B cell (primary cell): ENCODE results near the gene ARRDC1. TPM values are rescaled to one million over a fixed set of nuclear protein-coding genes. Genes with fewer than 3 reads are reported as not detected.

ENCODE experiments used
- ATAC-seq: fragments of 200-7000 bp; cut with Tn5 transposase; one replicate; pipeline ENCODE4 v1.10.0; 2021; ENCODE audit warnings: low read depth, mild to moderate bottlenecking, moderate number of reproducible peaks, moderate library complexity
- CTCF ChIA-PET: fragments of 350-600 bp; sonication (Branson Sonifier 250); formaldehyde crosslinking; loops from one replicate; lab custom pipeline; 2021; ENCODE audit warnings: antibody characterized with exemption, inconsistent platforms; lab: Charles Lee
- POLR2A ChIA-PET: fragments of 350-600 bp; sonication (Branson Sonifier 250); formaldehyde crosslinking; loops from one replicate; lab custom pipeline; 2021; ENCODE audit warnings: antibody characterized with exemption; lab: Charles Lee
- DNase-seq: peaks from one replicate; pipeline ENCODE4 v3.0.0; 2013
- H2AFZ ChIP-seq: 2 replicates; pipeline ENCODE4 v1.6.1; 2012; ENCODE audit warnings: mild to moderate bottlenecking, low read depth, low read length; ENCODE audit not compliant: insufficient read depth, poor library complexity, severe bottlenecking
- H3K27ac ChIP-seq, 2 donors: 1 replicate in 1 of 2; 2 replicates in 1 of 2; pipeline ENCODE4 v1.5.1; 2012 to 2013; ENCODE audit warnings: low read length in 2 of 2, mild to moderate bottlenecking in 2 of 2, moderate library complexity in 1 of 2
- H3K27me3 ChIP-seq, 4 experiments: fragments of 200-600 bp in 1 of 4; sonication (generic) in 1 of 4; replicated peaks in 1 of 4; 1 replicate in 2 of 4; 2 replicates in 2 of 4; pipeline versions ENCODE4 v1.6.1 to v1.7.0; 2013 to 2016; ENCODE audit warnings: low read length in 3 of 4, mild to moderate bottlenecking in 2 of 4, mixed read lengths in 1 of 4, moderate library complexity in 1 of 4; ENCODE audit not compliant: insufficient read depth in 4 of 4, control insufficient read depth in 3 of 4; ENCODE audit errors: control extremely low read depth in 1 of 4
- H3K36me3 ChIP-seq, 2 experiments: replicated peaks in 1 of 2; 1 replicate in 1 of 2; 2 replicates in 1 of 2; pipeline versions ENCODE4 v1.6.1 to v1.7.1; 2013; ENCODE audit warnings: low read length in 1 of 2; ENCODE audit not compliant: insufficient read depth in 2 of 2, control insufficient read depth in 1 of 2; ENCODE audit errors: control extremely low read depth in 1 of 2, extremely low read depth in 1 of 2
- H3K4me1 ChIP-seq, 2 donors: fragments of 200-600 bp in 1 of 2; sonication (generic) in 1 of 2; 1 replicate in 1 of 2; 2 replicates in 1 of 2; pipeline versions ENCODE4 v1.5.1 to v1.6.1; 2013 to 2017; ENCODE audit warnings: low read length in 2 of 2; ENCODE audit not compliant: control insufficient read depth in 2 of 2, insufficient read depth in 2 of 2
- H3K4me2 ChIP-seq: replicated peaks from 2 replicates; pipeline ENCODE3; 2012; ENCODE audit warnings: mild to moderate bottlenecking, low read depth, low read length; ENCODE audit not compliant: poor library complexity, severe bottlenecking
- H3K4me3 ChIP-seq, 5 experiments: fragments of 200-600 bp in 1 of 5; sonication (generic) in 1 of 5; 1 replicate in 3 of 5; 2 replicates in 2 of 5; pipeline versions ENCODE4 v1.5.1 to v1.7.0; 2011 to 2016; ENCODE audit warnings: low read length in 4 of 5, mild to moderate bottlenecking in 4 of 5, low read depth in 2 of 5, control low read depth in 1 of 5, moderate library complexity in 1 of 5; ENCODE audit not compliant: insufficient read depth in 1 of 5; ENCODE audit errors: control extremely low read depth in 1 of 5, extremely low read depth in 1 of 5
- H3K79me2 ChIP-seq: fragments of 200-600 bp; sonication (generic); one replicate; pipeline ENCODE4 v1.6.0; 2016; ENCODE audit warnings: low read length; ENCODE audit not compliant: control insufficient read depth, insufficient read depth
- H3K9ac ChIP-seq: fragments of 200-600 bp; sonication (generic); 2 replicates; pipeline ENCODE4 v1.6.1; 2017; ENCODE audit warnings: mild to moderate bottlenecking, low read length, moderate library complexity
- H3K9me3 ChIP-seq, 3 donors: one replicate each; pipeline versions ENCODE4 v1.6.1 to v1.7.1; 2013; ENCODE audit warnings: low read length in 2 of 3; ENCODE audit not compliant: control insufficient read depth in 2 of 3, insufficient read depth in 1 of 3; ENCODE audit errors: control extremely low read depth in 1 of 3
- H4K20me1 ChIP-seq: 2 replicates; pipeline ENCODE4 v1.6.0; 2012; ENCODE audit warnings: mild to moderate bottlenecking, low read length; ENCODE audit not compliant: insufficient read depth, control insufficient read depth, poor library complexity, severe bottlenecking
- H3K27ac Mint-ChIP-seq: one replicate; pipeline ENCODE4 v1.8.0; 2021; ENCODE audit warnings: mixed read lengths
- H3K27me3 Mint-ChIP-seq: one replicate; pipeline ENCODE4 v1.8.0; 2021; ENCODE audit warnings: mixed read lengths
- H3K4me1 Mint-ChIP-seq: one replicate; pipeline ENCODE4 v1.8.0; 2021; ENCODE audit warnings: mixed read lengths
- H3K4me3 Mint-ChIP-seq: one replicate; pipeline ENCODE4 v1.8.0; 2021; ENCODE audit warnings: mixed read lengths
- H3K9me3 Mint-ChIP-seq: one replicate; pipeline ENCODE4 v1.8.0; 2022; ENCODE audit warnings: mixed read lengths; ENCODE audit not compliant: insufficient read depth
- EZH2 ChIP-seq: IDR thresholded peaks from 2 replicates; pipeline ENCODE4 v1.6.1; 2012; ENCODE audit warnings: borderline replicate concordance, low read depth, mild to moderate bottlenecking, moderate library complexity, low read length; ENCODE audit not compliant: insufficient read depth, poor library complexity, severe bottlenecking
- WGBS: methylation state at CpG from one replicate; pipeline ENCODE4 v1.1.5; 2013; ENCODE audit warnings: missing lambda C conversion rate; ENCODE audit not compliant: insufficient coverage; 5-methylcytosine and 5-hydroxymethylcytosine counted together
- intact Hi-C: fragments of 100-400 bp; cut with micrococcal nuclease; formaldehyde crosslinking; loops from one replicate; pipeline ENCODE4 v1.10.0; 2022
- polyA plus RNA-seq: library from polyadenylated mRNA; depleted of rRNA; stranded (reverse); fragments of >200 nt; gene quantifications from 2 replicates; pipeline ENCODE4 v1.2.3, GENCODE V29; 2012
- total RNA-seq, 2 donors: library from RNA; stranded (reverse); fragments of 120-200 nt in 1 of 2; gene quantifications; 1 replicate in 1 of 2; 2 replicates in 1 of 2; pipeline versions ENCODE4 v1.2.3 to v1.2.4, GENCODE V29; 2013 to 2022
- TF ChIP-seq, protein P1 (sequence below): fragments of 200-600 bp; IDR thresholded peaks from one replicate; pipeline ENCODE4 v1.8.0; 2022; ENCODE audit warnings: antibody characterized with exemption, mild to moderate bottlenecking

Gene ARRDC1
- total and polyA plus RNA-seq, 2 donors (not counting 1 experiment from before 2014, with no cell fraction given): 89.2 to 227 TPM

DNA sequence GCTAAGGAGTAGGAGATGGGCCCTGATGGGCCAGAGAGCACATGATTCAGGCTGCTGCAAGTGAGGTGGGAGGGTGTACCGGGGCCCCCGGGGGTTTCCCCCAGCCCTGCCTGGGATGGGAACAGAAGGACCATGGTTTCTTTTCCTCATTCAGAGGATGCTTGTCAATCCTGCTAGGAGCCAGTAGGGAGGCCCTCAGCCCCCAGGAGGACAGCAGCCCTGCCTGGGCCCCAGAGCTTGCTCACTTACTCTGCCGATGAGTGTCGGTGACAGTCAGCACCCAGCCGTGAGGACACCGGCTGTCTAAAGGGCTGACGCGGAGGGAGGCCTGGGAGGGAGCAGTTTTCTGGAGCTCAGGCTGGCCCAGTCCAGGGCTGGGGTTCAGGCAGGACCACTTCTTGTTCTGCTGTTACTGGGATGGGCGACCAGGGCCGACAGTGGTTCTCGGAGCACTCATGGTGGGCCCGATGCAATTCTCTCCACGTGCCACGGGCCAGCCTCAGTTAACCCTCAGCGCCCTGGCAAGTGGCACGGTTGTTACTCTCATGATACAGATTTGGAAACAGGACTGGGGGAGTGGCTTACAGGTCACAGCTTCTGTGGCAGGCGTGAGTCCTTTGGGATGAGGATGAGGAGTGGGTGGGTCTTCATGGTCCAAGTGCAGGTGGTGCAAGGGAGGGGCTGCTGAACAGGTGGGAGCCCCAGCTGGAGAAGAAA is 1.8 kb downstream of the ARRDC1 start:
- 89% methylated on average over 17 of the region's 17 CpGs for WGBS

DNA sequence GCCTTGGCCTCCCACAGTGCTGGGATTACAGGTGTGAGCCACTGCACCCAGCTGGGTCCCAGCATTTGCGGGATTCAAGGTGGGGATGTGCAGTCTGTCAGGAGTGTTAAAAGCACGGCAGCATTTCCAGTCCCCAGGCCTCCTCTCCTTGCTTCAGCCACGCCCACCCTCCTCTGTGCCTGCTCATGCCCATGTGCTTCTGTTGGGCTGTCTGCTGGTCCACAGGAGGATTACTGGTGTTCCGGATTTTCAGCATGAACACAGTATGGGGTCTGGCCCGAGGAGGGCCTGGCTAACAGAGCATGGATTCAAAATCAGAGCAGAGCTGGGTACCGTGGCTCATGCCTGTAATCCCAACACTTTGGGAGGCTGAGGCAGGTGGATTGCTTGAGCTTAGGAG is 5.5 kb downstream of the ARRDC1 start:
- no peaks in the 10 kb centered on the region for H3K9me3 Mint-ChIP-seq
- ATAC-seq (no peak), DNase-seq (no peak)
- H3K4me3 ChIP-seq: no peak overlapping the region
- H3K4me1 Mint-ChIP-seq: peaks cover 25% of the 10 kb centered on the region
- H3K27me3 ChIP-seq: no peaks in the 10 kb centered on the region
- H3K27ac ChIP-seq: no peak overlapping the region
- no peaks in the 10 kb centered on the region for H3K9me3 ChIP-seq
- peaks cover 89% of the 10 kb centered on the region for H4K20me1 ChIP-seq
- no peak overlapping the region for H3K4me2 ChIP-seq
- no peak overlapping the region for H3K9ac ChIP-seq
- no peak overlapping the region for H3K4me3 Mint-ChIP-seq
- intact Hi-C loops: no loop called here
- TF ChIP-seq, protein P1, sequence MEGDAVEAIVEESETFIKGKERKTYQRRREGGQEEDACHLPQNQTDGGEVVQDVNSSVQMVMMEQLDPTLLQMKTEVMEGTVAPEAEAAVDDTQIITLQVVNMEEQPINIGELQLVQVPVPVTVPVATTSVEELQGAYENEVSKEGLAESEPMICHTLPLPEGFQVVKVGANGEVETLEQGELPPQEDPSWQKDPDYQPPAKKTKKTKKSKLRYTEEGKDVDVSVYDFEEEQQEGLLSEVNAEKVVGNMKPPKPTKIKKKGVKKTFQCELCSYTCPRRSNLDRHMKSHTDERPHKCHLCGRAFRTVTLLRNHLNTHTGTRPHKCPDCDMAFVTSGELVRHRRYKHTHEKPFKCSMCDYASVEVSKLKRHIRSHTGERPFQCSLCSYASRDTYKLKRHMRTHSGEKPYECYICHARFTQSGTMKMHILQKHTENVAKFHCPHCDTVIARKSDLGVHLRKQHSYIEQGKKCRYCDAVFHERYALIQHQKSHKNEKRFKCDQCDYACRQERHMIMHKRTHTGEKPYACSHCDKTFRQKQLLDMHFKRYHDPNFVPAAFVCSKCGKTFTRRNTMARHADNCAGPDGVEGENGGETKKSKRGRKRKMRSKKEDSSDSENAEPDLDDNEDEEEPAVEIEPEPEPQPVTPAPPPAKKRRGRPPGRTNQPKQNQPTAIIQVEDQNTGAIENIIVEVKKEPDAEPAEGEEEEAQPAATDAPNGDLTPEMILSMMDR: no peak
- no peak for TF ChIP-seq EZH2
- peaks cover 0 to 27% of the 10 kb centered on the region in 2 experiments for H3K36me3 ChIP-seq
- no peak overlapping the region for H3K27ac Mint-ChIP-seq
- CTCF ChIA-PET: no interaction called here
- peaks cover 16 to 28% of the 10 kb centered on the region in 2 donors for H3K4me1 ChIP-seq
- peaks cover 82% of the 10 kb centered on the region for H3K79me2 ChIP-seq
- no peaks in the 10 kb centered on the region for H3K27me3 Mint-ChIP-seq
- POLR2A ChIA-PET: no interaction called here
- no peak overlapping the region for H2AFZ ChIP-seq
- 95% methylated on average over 6 of the region's 6 CpGs for WGBS

More for the DNA sequence above, 1.8 kb downstream of the ARRDC1 start:
- H3K4me1 ChIP-seq: peaks cover 16 to 34% of the 10 kb centered on the region in 2 donors
- peaks cover 0 to 4% of the 10 kb centered on the region in 2 experiments for H3K36me3 ChIP-seq
- intact Hi-C loops: loop anchor here (5.0 kb wide), 1 partner anchor 385 kb away; the partner anchor contains the start of gene RNF208
- Mint-ChIP-seq H3K27me3 (no peaks in the 10 kb centered on the region), H3K4me3 (peak overlapping the region; percentile 86), H3K9me3 (no peaks in the 10 kb centered on the region), H3K4me1 (peaks cover 31% of the 10 kb centered on the region), H3K27ac (peak overlapping the region; percentile 56)
- ATAC-seq (no peak), DNase-seq (no peak)
- no peak overlapping the region for H2AFZ ChIP-seq
- H3K27me3 ChIP-seq: no peaks in the 10 kb centered on the region
- POLR2A ChIA-PET: interaction anchor here (1.4 kb wide), 1 partner anchor 11 kb away, joined by 3 read pairs; the partner anchor contains the start of gene EHMT1
- CTCF ChIA-PET: interaction anchor here (1.0 kb wide), 1 partner anchor 11 kb away, joined by 3 read pairs; the partner anchor contains the start of gene EHMT1
- H4K20me1 ChIP-seq: peaks cover 55% of the 10 kb centered on the region
- no peaks in the 10 kb centered on the region for H3K9me3 ChIP-seq
- no peak overlapping the region for H3K27ac ChIP-seq
- H3K4me3 ChIP-seq: peak overlapping the region in 1 of 5 experiments; percentile 5
- TF ChIP-seq, protein P1: no peak
- no peak for TF ChIP-seq EZH2
- peak overlapping the region; percentile 96 for H3K4me2 ChIP-seq
- H3K9ac ChIP-seq: no peak overlapping the region
- peaks cover 60% of the 10 kb centered on the region for H3K79me2 ChIP-seq
